Fibroblast of lung (primary cell): Measurements from ENCODE around the gene PSMB2.

Experiments
- CTCF ChIP-seq, 2 donors: IDR thresholded peaks in 1 of 2; conservative IDR thresholded peaks in 1 of 2; 1 replicate in 1 of 2; 2 replicates in 1 of 2; pipeline ENCODE4 v1.5.1; 2011 to 2012; ENCODE audit warnings: low read length in 2 of 2, control low read depth in 1 of 2, inconsistent platforms in 1 of 2, low read depth in 1 of 2, mild to moderate bottlenecking in 1 of 2
- EZH2 ChIP-seq: IDR thresholded peaks from 2 replicates; pipeline ENCODE4 v1.5.1; 2012; ENCODE audit warnings: low read length, control low read depth, mild to moderate bottlenecking; ENCODE audit errors: missing control alignments

DNA sequence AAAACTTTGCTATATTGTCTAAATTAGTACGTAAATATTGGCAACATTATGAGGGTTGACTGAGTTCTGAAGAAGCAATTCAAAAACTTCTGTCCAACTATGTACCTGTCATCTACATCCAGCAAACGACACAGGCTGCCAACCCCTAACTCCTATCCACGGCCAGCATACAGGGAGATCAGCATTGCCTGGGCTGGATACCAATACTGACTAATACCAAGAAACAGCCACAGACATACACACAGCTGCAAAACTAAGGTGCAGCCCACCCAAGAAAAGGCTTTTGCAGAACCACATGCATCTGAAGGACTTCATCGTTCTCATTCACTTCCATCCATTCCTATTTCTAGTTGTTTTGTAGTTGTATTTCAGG lies 86.1 kb downstream of the PSMB2 start:
- TF ChIP-seq CTCF (conservative IDR thresholded peaks at IDR 0.05 in 1 of 2, IDR thresholded peaks at IDR 0.05 in 1 of 2; ENCODE audit: low read depth in 1 of 2, low read length in 2 of 2) = no peak
- no peak for TF ChIP-seq EZH2
